KOPT-K1 (cell line): Measurements from ENCODE around the gene CES2.

Experiments used
- H3K27ac ChIP-seq: fragments of 200-600 bp; sonication (generic); 2 replicates; pipeline ENCODE4 v1.5.1; 2016; ENCODE audit warnings: antibody characterized with exemption, mild to moderate bottlenecking, low read depth, low read length; ENCODE audit not compliant: poor library complexity, severe bottlenecking
- H3K36me3 ChIP-seq: fragments of 200-600 bp; sonication (generic); 2 replicates; pipeline ENCODE4 v1.5.1; 2017; ENCODE audit warnings: antibody characterized with exemption, mild to moderate bottlenecking, low read length, moderate library complexity; ENCODE audit not compliant: insufficient read depth
- H3K9me3 ChIP-seq: fragments of 200-600 bp; sonication (generic); 2 replicates; pipeline ENCODE4 v1.5.1; 2017; ENCODE audit warnings: antibody characterized with exemption, low read length, mild to moderate bottlenecking; ENCODE audit not compliant: insufficient read depth, poor library complexity, severe bottlenecking

The CES2 gene

GRCh38 chr16:66908762-66909559 lies 26.4 kb upstream of the CES2 start:
- H3K36me3 ChIP-seq = no peaks in the 10 kb centered on the region
- no peaks in the 10 kb centered on the region for H3K9me3 ChIP-seq
- no peak overlapping the region for H3K27ac ChIP-seq

GRCh38 chr16:66910175-66910940 lies 25.0 kb upstream of the CES2 start:
- no peaks in the 10 kb centered on the region for H3K9me3 ChIP-seq
- H3K27ac ChIP-seq = no peak overlapping the region
- H3K36me3 ChIP-seq = no peaks in the 10 kb centered on the region

GRCh38 chr16:66911112-66911511 lies 24.2 kb upstream of the CES2 start:
- Histone ChIP-seq H3K9me3 (no peaks in the 10 kb centered on the region), H3K36me3 (no peaks in the 10 kb centered on the region), H3K27ac (no peak overlapping the region)

- Histone ChIP-seq H3K36me3 (no peaks in the 10 kb centered on the region), H3K9me3 (no peaks in the 10 kb centered on the region), H3K27ac (no peak overlapping the region)
Measured at GRCh38 chr16:66911801-66912200, 23.5 kb upstream of the CES2 start.

- no peaks in the 10 kb centered on the region for H3K9me3 ChIP-seq
- no peaks in the 10 kb centered on the region for H3K36me3 ChIP-seq
- H3K27ac ChIP-seq = no peak overlapping the region
Measured at GRCh38 chr16:66913081-66913480, 22.2 kb upstream of the CES2 start.

- Histone ChIP-seq H3K36me3 (no peaks in the 10 kb centered on the region), H3K9me3 (no peaks in the 10 kb centered on the region), H3K27ac (no peak overlapping the region)
Measured at GRCh38 chr16:66913711-66914110, 21.6 kb upstream of the CES2 start.

GRCh38 chr16:66914541-66914940 lies 20.8 kb upstream of the CES2 start:
- H3K27ac ChIP-seq = no peak overlapping the region
- no peaks in the 10 kb centered on the region for H3K9me3 ChIP-seq
- no peaks in the 10 kb centered on the region for H3K36me3 ChIP-seq

- no peaks in the 10 kb centered on the region for H3K36me3 ChIP-seq
- H3K27ac ChIP-seq = no peak overlapping the region
- no peaks in the 10 kb centered on the region for H3K9me3 ChIP-seq
Measured at GRCh38 chr16:66915041-66915440, 20.3 kb upstream of the CES2 start.

GRCh38 chr16:66916518-66916917 lies 18.8 kb upstream of the CES2 start:
- Histone ChIP-seq H3K27ac (no peak overlapping the region), H3K9me3 (no peaks in the 10 kb centered on the region), H3K36me3 (no peaks in the 10 kb centered on the region)

- Histone ChIP-seq H3K9me3 (no peaks in the 10 kb centered on the region), H3K36me3 (no peaks in the 10 kb centered on the region), H3K27ac (no peak overlapping the region)
Measured at GRCh38 chr16:66917741-66918140, 17.6 kb upstream of the CES2 start.

- no peak overlapping the region for H3K27ac ChIP-seq
- no peaks in the 10 kb centered on the region for H3K9me3 ChIP-seq
- no peaks in the 10 kb centered on the region for H3K36me3 ChIP-seq
Measured at GRCh38 chr16:66918355-66918754, 17.0 kb upstream of the CES2 start.

- Histone ChIP-seq H3K27ac (no peak within 1 kb of the TSS), H3K9me3 (no peaks in the 10 kb centered on the region), H3K36me3 (no peaks in the 10 kb centered on the region)
Measured at GRCh38 chr16:66918803-66919568, 16.3 kb upstream of the CES2 start, which contains the start of gene CDH16. TSS of gene CDH16 (minus strand) at chr16:66918885. CDS start at chr16:66918065, 820 bp downstream.

- H3K36me3 ChIP-seq = no peaks in the 10 kb centered on the region
- H3K27ac ChIP-seq = no peak overlapping the region
- H3K9me3 ChIP-seq = no peaks in the 10 kb centered on the region
Measured at GRCh38 chr16:66919569-66920298, 15.6 kb upstream of the CES2 start.

- H3K36me3 ChIP-seq = no peaks in the 10 kb centered on the region
Measured at GRCh38 chr16:66920299-66920590, 15.1 kb upstream of the CES2 start.

More at GRCh38 chr16:66920299-66920590, 15.1 kb upstream of the CES2 start:
- Histone ChIP-seq H3K9me3 (no peaks in the 10 kb centered on the region), H3K27ac (no peak overlapping the region)
